ENCODE measurements around the gene DDX54.

DDX54 gene

DNA sequence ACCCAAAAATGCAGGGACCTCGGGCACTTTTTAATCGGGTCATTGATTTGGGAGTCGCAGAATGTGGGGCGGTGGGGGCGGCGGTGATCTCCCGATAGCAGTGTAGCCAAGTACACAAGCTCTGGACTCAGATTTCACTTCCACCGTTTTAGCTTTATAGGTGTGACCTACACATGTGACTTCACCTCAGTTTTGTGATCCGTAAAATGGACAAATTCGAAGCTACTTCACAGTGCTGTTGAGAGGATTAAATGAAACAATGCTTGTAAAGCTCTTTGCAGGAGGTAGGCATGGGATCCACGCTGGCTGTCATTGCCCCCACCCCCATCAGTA, 721 bp upstream of the DDX54 start:
- no peak for DNase-seq

DNA sequence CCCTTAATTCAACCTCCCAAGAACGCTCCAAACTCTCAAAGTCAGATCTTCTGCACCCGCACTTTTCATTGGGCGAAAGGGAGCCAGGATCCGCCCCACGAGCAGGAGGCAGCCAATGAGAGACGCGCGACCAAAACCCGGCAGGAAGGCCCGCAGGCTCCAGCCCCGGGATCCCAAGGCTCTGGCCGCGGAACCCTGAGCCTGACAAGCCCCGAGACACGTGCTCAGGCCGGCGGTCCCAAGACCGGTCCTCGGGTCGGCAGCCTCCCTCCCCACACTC, 438 bp downstream of the DDX54 start:
- peak; percentile 70 to 88 for DNase-seq

DNA sequence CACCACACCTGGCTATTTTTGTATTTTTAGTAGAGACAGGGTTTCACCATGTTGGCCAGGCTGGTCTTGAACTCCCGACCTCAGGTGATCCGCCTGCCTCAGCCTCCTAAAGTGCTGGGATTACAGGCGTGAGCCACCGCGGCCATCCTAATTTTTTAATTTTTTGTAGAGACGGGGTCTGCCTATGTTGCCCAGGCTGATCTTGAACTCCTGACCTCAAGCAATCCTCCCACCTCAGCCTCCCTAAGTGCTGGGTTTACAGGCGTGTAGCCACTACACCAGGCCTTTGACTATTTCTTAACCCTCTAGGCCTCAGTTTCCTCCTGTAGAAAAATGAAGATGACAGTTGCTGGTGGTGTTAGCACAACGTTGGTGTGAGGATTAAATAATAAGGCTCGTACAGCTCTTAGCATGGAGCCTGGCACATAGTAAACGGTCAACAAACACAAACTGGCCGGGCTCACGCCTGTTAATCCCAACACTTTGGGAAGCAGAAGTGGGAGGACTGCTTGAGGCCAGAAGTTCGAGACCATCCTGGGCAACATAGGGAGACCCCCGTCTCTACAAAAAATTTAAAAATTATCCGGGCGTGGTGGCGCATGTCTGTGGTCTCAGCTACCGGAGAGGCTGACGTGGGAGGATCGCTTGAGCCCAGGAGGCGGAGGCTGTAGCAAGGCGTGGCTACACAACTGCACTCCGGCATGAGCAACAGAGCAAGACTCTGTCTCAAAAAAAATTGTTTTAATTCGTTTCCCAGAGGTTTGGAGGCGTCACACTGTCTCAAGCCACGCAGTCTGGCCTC, 979 bp downstream of the DDX54 start:
- peak in 1 of 2 experiments; percentile 70 for DNase-seq

DNA sequence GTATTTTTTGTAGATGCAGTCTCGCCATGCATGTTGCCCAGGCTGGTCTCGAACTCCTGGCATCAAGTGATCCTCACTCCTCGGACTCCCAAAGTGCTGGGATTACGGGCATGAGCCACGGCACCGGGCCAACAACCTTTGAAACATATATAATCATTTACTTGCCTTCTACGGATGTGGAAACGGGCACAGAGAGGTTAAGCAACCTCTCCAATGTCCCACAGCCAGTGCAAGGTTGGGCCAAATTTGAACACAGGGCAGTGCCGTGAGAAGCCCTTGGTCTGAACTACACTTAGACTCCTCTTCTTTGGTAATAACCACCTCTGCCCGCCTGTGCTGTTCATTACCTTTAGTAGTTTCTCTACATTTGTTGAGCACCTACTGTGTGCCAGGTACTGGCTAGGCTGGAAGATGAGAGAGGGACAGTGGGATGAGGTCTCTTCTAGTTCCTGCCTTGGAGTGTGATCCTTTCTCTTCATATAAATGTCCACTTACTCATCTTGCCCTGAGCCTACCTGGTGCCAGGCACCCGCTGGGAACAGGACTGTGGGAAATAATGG, 2.2 kb downstream of the DDX54 start:
- no peak for DNase-seq

DNA sequence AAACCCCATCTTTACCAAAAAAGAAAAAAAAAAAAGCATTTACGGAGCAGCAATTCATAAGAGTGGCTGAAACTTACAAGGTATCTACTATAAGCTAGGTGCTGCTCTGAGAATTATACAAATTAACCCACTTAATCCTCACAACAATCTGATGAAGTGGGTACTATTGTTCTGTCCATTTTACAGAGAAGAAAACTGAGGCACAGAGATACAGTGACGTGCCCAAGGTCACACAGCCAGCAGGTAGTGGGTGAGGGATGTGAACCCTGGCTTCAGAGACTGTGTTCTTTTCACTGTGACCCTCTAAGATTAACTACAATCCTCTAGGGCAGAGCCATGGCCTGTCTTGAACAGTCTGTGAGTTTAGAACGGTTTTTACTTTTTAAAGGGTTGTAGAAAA, 3.3 kb downstream of the DDX54 start:
- DNase-seq: no peak

DNA sequence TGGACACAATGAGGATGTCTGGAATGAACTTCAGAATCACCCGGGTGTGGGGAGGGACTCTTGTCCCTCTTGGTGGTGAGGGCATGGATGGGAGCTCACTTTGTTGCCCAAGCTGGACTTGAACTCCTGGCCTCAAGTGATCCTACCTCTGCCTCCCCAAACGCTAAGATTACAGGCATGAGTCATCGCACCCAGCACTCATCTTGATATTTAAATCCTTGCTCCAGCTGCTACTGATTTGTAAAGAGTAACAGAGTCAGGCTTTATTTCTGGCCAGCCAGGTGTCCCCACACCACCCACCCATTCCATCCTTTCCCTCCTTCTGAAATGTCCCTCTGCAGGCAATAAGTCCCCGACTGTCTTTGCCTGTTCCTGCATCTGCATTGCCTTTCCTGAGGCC, 4.9 kb downstream of the DDX54 start:
- no peak for DNase-seq

DNA sequence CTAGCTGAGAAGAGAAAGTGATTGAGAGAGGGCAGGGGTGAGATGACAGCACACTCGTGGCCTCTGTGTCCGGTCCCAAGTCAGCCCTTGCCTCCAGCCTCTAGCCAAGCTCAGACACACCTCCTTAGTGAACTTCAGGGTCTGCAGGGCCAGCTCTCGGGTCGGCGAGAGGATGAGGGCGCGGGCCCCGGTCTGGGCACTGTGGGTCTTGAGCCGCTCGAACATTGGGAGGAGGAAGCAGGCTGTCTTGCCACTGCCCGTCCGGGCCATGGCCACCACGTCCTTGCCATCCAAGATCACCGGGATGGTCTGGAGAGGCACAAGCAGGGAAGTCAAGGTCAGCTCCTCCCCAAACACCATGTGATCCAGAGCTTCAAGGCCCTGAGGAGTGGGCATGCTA, 6.3 kb downstream of the DDX54 start:
- DNase-seq: no peak

DNA sequence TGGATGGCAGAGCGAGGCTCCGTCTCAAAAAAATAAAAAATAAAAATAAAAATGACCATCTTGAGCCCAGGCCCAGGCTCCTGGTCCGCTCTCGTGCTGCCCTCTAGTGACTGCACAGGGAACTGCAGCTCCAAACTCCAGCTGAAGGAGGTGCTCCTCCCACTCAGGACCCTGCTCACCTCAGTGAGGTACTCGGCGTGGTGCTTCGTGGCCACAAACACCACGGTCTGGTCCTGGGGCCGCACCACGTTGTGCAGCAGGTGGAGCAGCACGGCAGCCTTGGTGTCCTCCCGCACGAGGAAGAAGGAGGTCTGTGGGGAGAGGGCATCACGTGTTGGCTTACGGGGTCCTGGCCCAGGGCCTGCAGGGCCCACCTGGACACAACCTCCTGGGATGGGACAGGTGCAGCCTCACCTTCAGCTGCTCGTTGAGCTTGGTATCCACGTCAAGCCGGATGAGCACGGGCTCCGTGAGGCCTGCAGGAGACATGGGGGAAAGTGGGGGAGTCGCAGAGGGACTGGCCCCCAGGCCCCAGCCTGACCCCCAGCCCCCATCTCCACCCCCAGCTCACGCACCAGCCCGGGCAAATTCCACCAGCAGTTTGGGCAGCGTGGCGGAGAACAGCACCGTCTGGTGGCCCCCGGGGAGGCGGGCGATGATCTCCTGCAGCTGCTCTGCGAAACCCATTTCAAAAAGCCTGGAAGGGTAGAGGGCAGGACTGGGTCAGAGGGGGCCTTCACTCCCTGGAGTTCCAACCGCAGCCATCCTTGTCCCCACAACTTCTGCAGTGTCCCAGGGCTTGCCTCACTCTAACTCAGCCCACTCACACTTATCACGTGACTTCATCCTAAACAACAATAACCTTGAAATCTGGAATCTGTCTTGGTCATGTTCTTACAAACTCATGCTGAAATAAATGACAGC, 10.6 kb downstream of the DDX54 start:
- DNase-seq: peak; percentile 13 to 71

DNA sequence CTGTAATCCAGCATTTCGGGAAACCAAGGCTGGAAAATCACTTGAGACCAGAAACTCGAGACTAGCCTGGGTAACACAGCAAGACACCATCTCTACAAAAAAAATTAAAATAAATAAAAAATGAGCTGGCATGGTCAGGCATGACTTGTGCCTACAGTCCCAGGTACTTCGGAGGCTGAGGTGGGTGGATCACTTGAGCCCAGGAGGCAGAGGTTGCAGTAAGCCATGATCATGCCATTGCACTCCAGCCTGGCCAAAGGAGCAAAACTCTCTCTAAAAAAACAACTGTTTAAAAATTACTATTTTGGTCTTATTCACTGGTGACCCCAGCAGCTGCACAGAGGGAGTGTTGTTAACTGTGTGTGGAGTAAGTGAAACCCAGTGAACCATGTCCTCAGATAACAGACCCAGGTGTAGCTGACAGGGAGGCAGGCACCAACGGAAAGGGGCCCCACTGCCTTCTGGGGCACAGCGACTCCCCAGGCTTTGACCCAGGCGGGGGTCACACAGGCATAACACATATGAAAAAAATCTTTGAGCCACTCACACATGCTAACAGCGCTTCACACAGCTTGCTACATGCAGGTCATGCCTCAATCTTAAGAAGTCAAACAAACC, 12.1 kb downstream of the DDX54 start:
- DNase-seq: no peak

DNA sequence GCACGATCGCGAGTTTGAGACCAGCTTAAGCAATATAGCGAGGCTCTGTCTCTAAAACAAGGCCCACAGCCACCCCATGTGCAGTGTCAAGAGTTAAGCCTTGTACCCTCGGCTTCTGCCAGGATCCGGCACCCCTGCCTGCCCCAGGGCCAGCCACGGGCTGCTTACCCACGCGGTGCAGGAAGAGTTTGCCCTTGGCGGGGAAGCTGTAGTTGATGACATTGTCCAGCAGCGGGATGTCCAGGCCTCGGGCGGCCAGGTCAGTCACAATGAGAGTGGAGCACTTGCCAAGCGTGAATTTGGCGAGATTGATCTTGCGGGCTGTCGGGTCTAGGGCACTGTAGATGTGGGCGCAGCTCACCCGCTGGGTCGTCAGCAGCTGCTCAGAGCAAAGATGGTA, 13.1 kb downstream of the DDX54 start:
- DNase-seq: no peak

DNA sequence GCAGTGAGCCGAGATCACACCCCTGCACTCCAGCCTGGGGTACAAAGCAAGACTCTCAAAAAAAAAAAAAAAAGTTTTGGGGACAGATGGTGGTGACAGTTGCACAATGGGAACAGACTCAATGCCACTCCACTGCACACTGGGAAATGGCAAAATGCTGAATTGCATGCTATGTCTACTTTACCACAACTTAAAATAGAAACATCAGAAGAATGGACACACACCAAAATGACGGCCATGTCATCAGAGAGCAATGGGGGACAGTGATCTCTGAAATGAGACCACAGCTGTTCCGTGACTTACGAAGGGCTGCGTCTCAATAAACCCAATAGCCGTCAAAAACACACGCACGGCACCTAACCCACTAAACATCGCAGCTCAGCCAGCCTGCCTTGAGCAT, 13.7 kb downstream of the DDX54 start:
- no peak for DNase-seq

DNA sequence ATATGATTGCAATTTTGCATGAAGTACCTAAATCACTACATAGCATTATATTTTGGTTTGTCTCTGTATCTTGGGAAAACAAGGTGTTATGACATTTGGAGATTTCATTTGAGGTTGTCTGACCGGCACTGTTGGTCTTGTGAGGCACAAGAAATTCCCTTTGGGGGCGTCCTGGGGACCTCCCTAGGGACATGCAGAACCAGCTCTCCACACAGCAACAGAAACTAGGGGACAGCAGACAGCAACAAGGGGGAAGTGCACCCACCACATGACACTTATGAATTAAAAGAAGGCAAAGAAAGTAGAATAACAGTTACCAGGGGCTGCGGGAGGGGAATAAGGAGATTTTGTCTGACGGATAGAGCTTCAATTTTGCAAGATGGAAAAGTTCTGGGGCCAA, 14.4 kb downstream of the DDX54 start:
- no peak for DNase-seq

DNA sequence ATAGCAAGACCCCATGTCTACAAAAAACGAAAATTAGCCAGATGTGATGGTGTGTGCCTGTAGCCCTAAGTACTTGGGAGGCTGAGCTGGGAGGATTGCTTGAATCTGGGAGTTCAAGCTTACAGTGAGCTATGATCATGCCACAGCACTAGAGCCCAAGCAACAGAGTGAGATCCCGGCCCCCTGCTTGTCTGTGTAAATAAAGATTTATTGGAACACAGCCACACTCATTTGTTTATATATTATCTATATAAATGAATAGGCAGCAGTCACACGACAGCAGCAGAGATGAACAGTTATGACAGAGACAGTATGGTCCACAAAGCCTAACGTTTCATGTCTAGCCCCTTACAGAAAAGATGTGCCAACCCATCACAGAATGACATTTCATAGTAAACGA, 14.8 kb downstream of the DDX54 start:
- no peak for DNase-seq

DNA sequence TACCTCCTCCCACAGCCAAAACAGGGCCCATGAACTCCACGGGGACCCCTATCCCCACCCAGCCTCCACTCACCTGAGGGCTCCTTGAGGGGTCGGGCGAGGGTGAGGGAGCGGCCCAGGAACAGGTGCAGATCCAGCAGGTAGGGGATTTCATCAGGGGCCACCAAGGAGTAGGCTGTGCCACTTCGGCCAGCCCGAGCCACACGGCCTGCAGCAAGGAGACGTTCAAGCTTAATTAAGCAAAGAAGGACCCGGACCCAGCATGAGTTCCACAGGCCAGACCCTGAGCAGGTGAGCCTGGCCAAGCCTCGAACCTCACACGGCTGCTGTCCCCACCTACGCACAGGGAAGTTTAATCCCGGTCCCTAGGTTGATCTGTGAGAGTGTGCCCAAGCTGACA, 15.6 kb downstream of the DDX54 start:
- DNase-seq: no peak

DNA sequence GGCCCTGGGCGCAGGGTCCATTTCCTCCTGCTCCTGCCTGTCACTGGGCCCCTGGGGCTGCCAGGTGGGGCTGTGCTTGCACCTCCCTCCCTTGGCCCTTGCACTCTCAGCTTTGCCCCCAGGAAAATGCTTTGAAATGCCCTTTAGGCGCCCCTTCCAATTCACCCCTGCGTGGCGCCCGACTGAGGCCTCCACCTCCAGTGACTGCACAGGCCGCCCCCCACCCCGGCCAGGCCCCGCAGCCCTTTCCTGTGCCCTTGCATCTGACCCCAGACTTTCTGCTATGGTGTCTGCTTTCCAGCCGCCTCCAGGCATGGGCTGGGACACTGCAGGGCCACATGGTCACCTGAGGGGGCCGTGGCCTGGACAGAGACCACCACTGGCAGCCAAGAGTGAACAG, 17.4 kb downstream of the DDX54 start:
- DNase-seq: no peak

DNA sequence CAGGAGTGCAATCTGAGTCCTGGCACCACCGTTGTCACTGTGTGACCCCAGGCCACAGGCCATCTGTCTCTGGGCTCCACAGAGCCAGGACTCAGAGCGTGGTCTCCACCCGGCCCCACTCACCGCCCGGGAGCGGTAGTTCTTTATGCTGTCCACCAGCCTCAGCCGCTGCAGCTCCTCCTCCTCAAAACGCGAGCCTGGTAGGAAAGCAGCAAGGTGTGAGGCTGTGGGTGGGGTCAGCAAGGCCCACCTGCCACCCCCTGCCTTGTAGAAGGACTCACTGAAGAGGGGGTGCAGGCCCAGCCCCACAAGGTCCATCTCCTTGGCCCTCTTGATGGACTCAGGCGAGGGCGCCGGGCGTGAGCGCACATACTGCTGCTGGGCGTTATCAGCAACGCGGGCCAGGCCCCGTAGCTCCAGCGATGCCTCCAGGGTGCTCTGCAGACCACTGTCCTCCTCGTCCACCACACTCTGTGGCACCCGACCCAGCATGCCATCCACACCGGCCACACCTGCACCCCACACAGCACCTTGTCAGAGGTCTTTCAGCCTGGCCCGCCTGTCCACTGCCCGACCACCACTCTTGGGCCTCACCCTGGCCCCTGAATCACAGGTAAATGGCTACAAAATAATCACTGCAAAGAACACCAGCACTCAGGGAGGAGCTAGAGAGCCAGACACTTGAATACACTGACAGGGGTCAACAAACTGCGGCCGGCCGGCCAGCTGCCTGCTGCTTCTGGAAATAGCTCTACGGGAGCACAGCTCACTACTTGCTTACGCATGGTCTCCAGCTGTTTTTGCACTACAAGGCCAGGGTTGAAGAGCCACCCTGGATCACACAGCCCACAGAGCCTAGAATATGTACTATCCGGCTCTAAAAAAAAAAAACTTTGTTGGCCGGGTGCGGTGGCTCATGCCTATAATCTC, 19.5 kb downstream of the DDX54 start:
- no peak for DNase-seq

DNA sequence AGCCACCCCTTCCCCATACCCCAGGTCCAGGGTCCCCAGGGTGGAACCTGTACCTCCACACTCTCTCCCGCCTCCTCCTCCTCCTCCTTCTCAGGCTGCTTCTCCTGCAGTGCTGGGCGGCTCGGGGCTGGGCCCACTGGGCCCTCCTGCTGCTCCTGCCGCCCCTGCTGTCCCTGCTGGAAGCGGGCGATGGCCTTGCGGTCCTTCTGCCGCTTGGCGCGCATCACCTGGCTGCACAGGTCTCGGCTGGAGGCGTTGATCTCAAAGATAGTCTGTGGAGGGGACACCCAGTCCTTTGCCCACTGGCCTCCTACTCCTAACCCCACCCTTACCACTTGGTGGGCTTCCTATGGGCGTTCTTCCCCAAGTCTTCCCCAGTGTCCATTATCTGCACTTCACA, 21.3 kb downstream of the DDX54 start:
- DNase-seq: no peak

DNA sequence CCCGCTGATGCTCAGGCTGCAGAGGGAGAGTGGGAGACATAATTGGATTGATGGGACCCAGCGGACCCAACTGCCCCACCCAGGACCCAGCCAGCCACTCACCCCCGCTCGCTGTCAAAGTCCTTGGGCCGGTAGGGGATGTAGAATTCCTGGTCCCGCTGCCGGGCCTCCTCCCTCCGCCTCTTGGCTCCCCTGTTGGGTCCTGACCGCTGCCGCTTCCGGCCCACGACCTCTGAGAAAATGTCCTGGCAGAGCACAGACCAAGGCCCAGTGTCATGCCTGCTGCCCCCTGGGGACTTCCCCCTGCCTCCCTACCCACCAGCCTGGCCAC, 22.3 kb downstream of the DDX54 start:
- no peak for DNase-seq

DNA sequence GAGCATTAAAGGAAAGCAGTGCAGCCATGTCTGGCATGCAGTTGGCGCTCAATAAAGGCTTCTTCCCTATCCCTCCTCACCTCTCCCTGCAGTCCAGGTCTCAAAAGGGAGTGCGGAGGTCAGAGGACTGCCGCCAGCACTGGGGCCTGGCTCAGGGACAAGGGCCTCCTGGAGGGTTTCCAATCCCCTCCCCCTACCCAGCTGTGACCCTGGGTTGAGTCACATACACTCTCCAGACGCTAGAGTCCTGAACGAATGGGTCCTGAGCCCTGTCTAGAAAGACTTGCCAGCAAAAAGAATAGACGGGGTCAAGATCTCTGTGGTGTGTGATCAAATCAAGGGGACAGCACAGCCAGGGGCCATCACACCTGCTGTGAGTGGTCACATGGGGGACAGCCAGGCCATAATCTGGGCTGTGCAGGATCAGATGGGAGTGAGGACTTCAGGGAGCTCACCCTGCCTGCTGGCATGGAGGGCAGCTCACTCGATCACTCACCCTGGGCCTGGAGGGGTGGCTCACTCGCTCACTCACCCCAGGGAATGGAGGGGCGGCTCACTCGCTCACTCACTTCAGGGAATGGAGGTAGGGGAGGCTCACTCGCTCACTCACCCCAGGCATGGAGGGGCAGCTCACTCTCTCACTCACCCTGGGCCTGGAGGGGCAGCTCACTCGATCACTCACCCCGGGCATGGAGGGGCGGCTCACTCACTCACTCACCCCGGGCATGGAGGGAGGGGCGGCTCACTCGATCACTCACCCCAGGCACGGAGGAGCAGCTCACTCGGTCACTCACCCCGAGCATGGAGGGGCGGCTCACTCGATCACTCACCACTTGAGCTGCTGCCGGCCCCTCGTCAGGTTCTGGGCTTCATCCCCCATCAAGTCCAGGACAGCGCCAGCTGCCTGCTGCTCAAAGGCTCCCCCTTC, 22.9 kb downstream of the DDX54 start:
- peak in 1 of 2 experiments; percentile 53 for DNase-seq

DNA sequence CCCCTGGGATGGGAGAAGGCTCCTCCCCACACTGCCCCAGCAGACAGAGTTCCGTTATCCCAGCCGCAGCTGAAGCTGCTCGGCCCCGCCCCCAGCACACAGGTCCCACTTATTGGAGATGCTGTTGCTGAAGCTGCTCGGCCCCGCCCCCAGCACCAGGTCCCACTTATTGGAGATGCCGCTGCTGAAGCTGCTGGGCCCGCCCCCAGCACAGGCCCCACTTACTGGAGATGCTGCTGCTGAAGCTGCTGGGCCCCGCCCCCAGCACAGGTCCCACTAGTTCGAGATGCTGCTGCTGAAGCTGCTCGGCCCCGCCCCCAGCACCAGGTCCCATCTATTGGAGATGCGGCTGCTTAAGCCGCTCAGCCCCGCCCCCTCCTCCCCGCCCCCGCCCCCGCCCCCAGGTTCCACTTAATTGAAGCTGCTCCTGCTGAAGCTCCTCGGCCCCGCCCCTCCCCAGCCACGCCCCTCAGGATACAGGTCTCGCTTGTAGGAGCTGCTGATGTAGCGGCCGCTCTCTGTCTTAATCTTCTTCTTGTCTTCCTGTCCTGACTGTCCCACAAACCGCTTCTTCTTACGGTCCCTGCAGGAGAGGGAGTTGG, 23.8 kb downstream of the DDX54 start:
- DNase-seq: no peak

DNA sequence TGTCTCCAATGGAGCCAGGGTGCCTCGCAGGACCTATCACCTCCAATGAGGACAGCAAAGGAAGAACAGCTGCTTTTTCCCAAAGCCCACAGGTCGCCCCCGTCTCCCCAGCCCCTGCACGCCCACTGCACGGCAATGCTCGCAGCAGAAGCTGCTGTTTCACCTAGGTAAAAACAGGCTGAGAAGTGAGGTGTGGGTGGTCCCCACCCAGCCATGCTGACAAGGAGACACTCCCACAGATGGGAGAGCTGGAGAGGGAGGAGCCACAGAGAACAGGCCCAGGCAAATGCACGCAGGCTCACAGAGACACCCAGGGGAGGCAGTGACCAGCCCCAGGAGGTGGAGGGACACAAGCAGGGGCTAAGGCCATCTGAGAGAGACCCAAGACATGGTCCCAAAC, 25.3 kb downstream of the DDX54 start:
- DNase-seq: no peak
